NT2/D1 (cell line): Measurements from ENCODE around the gene KCNIP1.

Experiments
- SUZ12 ChIP-seq: IDR thresholded peaks from 2 replicates; pipeline ENCODE4 v1.6.1; 2011; ENCODE audit not compliant: insufficient read length, insufficient read depth; ENCODE audit errors: extremely low read depth
- YY1 ChIP-seq: IDR thresholded peaks from 2 replicates; pipeline ENCODE4 v1.6.1; 2011; ENCODE audit not compliant: insufficient read length, insufficient read depth
- ZNF274 ChIP-seq: IDR thresholded peaks from 2 replicates; pipeline ENCODE4 v1.6.1; 2011; ENCODE audit warnings: mild to moderate bottlenecking, low read depth, low read length

GRCh38 chr5:170551076-170551475 is 47.3 kb downstream of the KCNIP1 start:
- TF ChIP-seq ZNF274 (no peak), YY1 (no peak), SUZ12 (no peak)
